Fibroblast of the aortic adventitia (primary cell): ENCODE measurements around the gene STAC. TPM values are rescaled to one million over a fixed set of nuclear protein-coding genes. Genes with fewer than 3 reads are reported as not detected.
A peak's percentile ranks its signal among the peaks of the same experiment; 100 is the strongest.

Experiments
- DNase-seq: peaks from one replicate; pipeline ENCODE4 v3.0.0-alpha.2; 2010; ENCODE audit warnings: low read depth
- H3K4me3 ChIP-seq: 2 replicates; pipeline ENCODE4 v1.5.1; 2011; ENCODE audit warnings: low read depth, mild to moderate bottlenecking, control low read depth, low read length, moderate library complexity
- CTCF ChIP-seq: IDR thresholded peaks from 2 replicates; pipeline ENCODE4 v1.5.1; 2011; ENCODE audit warnings: mild to moderate bottlenecking, low read length, control low read depth, inconsistent platforms; ENCODE audit not compliant: insufficient read depth
- total RNA-seq: library from RNA; depleted of rRNA; stranded (reverse); fragments of >200 nt; gene quantifications from 2 replicates; pipeline ENCODE4 v1.2.3, GENCODE V29; 2012; ENCODE audit warnings: low replicate concordance

STAC gene
- total RNA-seq, 1 donor: 14.8 TPM

DNA sequence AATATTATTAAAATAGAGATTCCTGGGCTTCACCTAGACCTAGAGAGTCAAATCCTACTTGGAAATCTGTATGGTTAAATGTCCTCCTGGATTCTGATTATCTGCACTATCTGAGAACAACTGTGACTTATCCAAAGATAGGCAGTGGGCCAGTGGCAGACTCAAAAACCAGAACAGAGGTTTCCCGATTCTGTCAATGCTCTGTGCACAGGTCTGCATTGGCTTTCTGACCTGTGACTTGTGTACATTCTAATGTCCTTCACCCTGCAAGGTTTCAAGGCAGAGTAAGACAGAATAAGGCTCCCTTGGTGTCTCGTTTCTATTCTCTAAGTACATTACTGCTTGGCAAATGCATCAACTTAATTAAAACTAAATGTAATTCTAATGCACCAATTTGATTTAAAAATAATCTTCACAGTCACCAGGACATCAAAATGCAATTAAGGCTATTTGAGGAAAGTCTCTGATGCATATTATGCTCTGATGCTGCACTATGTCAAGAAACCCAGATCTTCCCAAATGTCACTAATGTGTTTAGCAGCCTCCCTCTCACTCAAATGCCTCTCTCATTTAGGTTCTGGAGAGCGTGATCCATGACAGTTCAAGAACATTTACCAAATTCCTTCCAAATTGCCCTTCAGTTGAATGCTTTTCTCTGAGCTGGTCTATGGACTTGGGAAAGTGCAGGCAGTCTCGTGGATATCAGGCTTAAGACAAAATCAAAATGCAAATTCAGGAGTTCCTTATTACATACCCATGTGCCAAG is 140.1 kb downstream of the STAC start:
- TF ChIP-seq CTCF: no peak
- DNase-seq: no peak
- no peak overlapping the region for H3K4me3 ChIP-seq

GRCh38 chr3:36521007-36521379 is 140.7 kb downstream of the STAC start:
- DNase-seq: no peak
- TF ChIP-seq CTCF: no peak
- no peak overlapping the region for H3K4me3 ChIP-seq

GRCh38 chr3:36524560-36524959 is 144.3 kb downstream of the STAC start:
- H3K4me3 ChIP-seq: no peak overlapping the region
- no peak for DNase-seq
- TF ChIP-seq CTCF: no peak

DNA sequence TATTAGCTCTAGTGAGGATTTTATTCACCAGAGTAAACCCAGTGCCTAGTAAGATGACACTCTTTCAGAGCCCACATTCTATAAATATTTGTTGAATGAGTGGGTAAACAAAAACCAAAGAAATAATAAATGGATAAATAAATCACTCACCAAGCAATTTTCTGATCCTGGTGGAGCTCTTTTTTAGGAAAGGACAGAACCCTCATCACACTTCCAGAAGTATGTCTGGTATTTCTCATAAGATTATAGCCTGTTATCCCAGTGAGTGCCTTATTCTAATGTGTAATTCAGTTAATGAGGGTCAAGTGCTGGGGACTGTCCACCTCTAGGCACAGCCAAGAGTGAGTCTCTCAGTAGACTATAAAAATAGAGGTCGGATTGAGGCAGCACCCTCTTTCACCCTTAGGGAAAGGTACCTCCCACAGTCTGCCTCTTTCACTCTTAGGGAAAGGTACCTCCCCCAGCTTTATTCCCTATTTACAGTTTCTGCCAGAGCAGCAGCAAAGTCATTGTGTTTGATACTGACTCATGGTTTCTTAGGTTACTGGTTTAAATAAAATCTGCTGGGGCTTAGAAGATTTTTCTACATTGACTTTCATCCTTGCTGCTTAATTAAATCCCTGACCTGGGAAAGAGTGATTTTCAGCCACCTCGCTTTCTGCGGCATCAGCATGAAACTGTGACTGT is 145.0 kb downstream of the STAC start:
- no peak for TF ChIP-seq CTCF
- no peak overlapping the region for H3K4me3 ChIP-seq
- DNase-seq: peak; percentile 72

DNA sequence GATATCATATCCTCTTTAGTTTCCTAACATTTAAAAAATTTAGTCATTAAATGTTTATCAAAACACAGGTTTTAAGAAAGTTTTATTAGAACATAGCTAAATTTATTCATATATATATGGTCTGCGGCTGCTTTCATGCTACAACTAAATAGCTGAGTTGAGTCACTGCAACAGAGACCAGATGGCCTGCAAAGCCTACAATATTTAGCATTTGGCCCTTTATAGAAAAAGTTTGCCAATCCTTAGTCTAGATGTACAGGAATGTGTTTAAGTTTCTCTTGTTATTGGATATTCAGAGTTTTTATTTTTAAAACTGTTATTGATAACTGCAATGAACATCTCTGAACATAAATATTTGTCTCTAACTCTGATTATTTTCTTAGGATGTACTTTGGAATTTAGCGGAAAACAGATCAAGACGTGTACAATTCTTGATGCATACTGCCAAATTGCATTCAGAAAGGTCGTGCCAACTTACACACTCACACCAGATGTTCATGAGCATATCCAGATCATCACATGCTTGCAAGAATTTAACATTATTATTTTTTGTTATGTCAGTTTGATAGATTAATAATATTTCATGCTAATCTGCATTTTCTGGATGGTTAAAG is 157.9 kb downstream of the STAC start:
- no peak overlapping the region for H3K4me3 ChIP-seq
- peak; percentile 29 for DNase-seq
- TF ChIP-seq CTCF: no peak

GRCh38 chr3:36540888-36541518 is 160.7 kb downstream of the STAC start:
- DNase-seq: peak; percentile 68
- H3K4me3 ChIP-seq: no peak overlapping the region
- TF ChIP-seq CTCF: peak; percentile 95
